SK-N-MC (cell line): ENCODE results near the gene C4orf50.

Experiments
- FOXP2 ChIP-seq: optimal IDR thresholded peaks from 2 replicates; pipeline ENCODE3; 2011; ENCODE audit warnings: mild to moderate bottlenecking, moderate library complexity; ENCODE audit not compliant: insufficient read depth; ENCODE audit errors: extremely low read length, control extremely low read depth
- POLR2AphosphoS5 ChIP-seq: IDR thresholded peaks from 2 replicates; pipeline ENCODE4 v1.6.1; 2012; ENCODE audit warnings: mild to moderate bottlenecking, low read depth, low read length, borderline replicate concordance

DNA sequence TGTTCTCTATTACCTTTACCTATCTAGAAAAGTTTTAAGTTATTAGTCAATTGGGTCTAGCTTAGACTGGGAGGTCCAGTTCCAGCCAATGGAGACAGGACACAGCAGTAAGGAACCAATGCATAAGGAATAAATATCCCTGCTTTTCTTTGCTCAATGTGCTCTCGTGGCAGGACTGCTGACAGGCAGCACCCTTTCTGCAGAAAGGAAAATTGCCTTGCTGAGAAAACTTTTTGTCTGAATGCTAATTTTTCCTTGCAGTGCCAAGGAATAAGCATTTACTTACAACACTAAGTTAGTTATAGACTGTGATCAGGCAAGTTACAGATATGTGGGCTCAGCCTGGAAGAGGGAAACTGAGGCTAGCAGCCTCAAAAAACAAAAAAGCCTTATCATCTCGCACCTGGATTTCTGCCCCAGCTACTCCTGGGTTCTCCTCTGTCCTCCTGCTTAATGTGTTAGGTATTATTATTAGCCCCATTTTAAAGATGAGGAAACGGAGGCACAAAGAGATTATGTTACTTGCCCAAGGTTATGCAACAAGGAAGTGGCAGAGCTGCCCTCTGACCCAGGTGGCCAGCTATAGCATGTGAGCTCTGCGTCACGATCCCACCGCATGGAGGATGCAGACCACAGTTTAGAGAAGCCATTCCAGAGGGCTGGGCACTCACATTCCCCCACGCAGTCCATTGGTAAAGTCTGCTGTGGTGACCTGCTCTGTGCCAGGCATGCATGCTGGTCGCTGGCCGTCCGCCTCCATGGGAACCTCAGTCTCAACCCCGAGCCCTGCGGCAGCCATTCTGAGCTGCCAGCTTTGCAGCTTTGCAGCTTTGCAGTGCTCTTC lies 40.5 kb upstream of the C4orf50 start:
- TF ChIP-seq POLR2AphosphoS5 (no peak), FOXP2 (no peak)
